ENCODE results near the gene CYP27B1.
A peak's percentile ranks its signal among the peaks of the same experiment; 100 is the strongest.

The CYP27B1 gene
- total RNA-seq, result 5.4 to 177 (median 22.8) reads per million in 18 experiments

- peak in 1 of 2 donors; percentile 61 for DNase-seq
These were observed at the start of gene CYP27B1 for GRCh38 chr12:57766464-57767304. Gene CYP27B1, minus strand, starts transcription at chr12:57767078. Its CDS starts 37 bp downstream, at chr12:57767041.

GRCh38 chr12:57816001-57816854, 49.4 kb upstream of the CYP27B1 start:
- no peak for DNase-seq

GRCh38 chr12:57815177-57816000, 48.5 kb upstream of the CYP27B1 start:
- DNase-seq, result no peak

- DNase-seq, result no peak
These were observed 47.3 kb upstream of the CYP27B1 start for GRCh38 chr12:57813971-57814772.

- DNase-seq, result no peak
These were observed 46.5 kb upstream of the CYP27B1 start for GRCh38 chr12:57813111-57813970.

GRCh38 chr12:57811028-57811755, 44.3 kb upstream of the CYP27B1 start:
- no peak for DNase-seq

- DNase-seq, result no peak
These were observed 43.6 kb upstream of the CYP27B1 start for GRCh38 chr12:57810450-57810849.

- DNase-seq, result no peak
These were observed 42.5 kb upstream of the CYP27B1 start for GRCh38 chr12:57809425-57809824.

GRCh38 chr12:57808351-57808750, 41.5 kb upstream of the CYP27B1 start:
- DNase-seq, result no peak

GRCh38 chr12:57807285-57807684, 40.4 kb upstream of the CYP27B1 start:
- DNase-seq, result no peak

GRCh38 chr12:57806677-57807076, 39.8 kb upstream of the CYP27B1 start:
- DNase-seq, result no peak

- DNase-seq, result peak; percentile 37 to 45
These were observed 36.5 kb upstream of the CYP27B1 start for GRCh38 chr12:57803319-57803893.

- DNase-seq, result no peak
These were observed 35.7 kb upstream of the CYP27B1 start for GRCh38 chr12:57802607-57803006.

- no peak for DNase-seq
These were observed 34.1 kb upstream of the CYP27B1 start for GRCh38 chr12:57800965-57801364.

GRCh38 chr12:57797933-57798332, 31.1 kb upstream of the CYP27B1 start:
- DNase-seq, result peak; percentile 57 to 70

- peak in 1 of 2 donors; percentile 18 for DNase-seq
These were observed 30.1 kb upstream of the CYP27B1 start for GRCh38 chr12:57796996-57797395.

GRCh38 chr12:57795354-57795753, 28.5 kb upstream of the CYP27B1 start:
- no peak for DNase-seq

- DNase-seq, result peak; percentile 45 to 50
These were observed 27.0 kb upstream of the CYP27B1 start for GRCh38 chr12:57793920-57794319.

GRCh38 chr12:57783861-57784260, 17.0 kb upstream of the CYP27B1 start:
- DNase-seq, result no peak

- no peak for DNase-seq
These were observed 16.6 kb upstream of the CYP27B1 start for GRCh38 chr12:57783466-57783801.
